Body of pancreas (tissue), 4 donors: Measurements from ENCODE around the gene ABCB9.
"Not testable (repeated sequence)": the region's sequence is repeated elsewhere in the genome, so short reads cannot be mapped to it uniquely, and the experiment has no call there.

Experiments
- CTCF ChIP-seq, 7 experiments: fragments of 450-650 bp in 4 of 7; fragments of 200-600 bp in 3 of 7; sonication (generic) in 3 of 7; IDR thresholded peaks; one replicate each; pipeline ENCODE4 v1.5.1; 2016 to 2019; ENCODE audit warnings: antibody characterized with exemption in 7 of 7
- POLR2A ChIP-seq, 3 donors: fragments of 450-650 bp; IDR thresholded peaks; one replicate each; pipeline ENCODE4 v1.6.1; 2016; ENCODE audit warnings: antibody characterized with exemption in 3 of 3, mild to moderate bottlenecking in 2 of 3

GRCh38 chr12:122941351-122941750 lies 24.9 kb downstream of the ABCB9 start:
- not testable (repeated sequence) for TF ChIP-seq CTCF, POLR2A (IDR thresholded peaks at IDR 0.05)
